GM12873 (cell line): ENCODE data around the gene RARG.

ENCODE experiments used
- CTCF ChIP-seq: IDR thresholded peaks from 2 replicates; pipeline ENCODE4 v1.5.1; 2012; ENCODE audit warnings: low read depth, mild to moderate bottlenecking, moderate library complexity, low read length, control low read depth; ENCODE audit not compliant: insufficient read depth; ENCODE audit errors: missing control alignments

RARG gene

DNA sequence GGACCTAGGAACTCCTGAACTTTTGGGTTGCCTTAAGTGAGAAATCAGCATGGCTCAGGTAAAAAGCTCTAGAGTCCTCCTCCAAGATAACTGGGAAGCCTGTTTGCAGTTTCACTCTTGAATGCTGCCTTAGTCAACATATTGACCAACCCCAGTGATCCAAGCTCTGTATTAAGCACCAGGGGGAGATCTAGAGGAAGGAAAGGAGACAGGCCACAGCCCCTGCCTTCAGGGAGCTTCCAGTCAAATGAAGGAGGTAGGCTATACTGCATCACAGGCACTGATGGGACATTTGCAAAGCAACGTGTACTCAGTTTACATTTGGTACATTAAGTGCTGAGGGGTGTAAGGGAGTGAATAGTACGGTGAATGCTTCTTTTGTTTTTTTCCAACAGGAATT is 50.1 kb downstream of the RARG start:
- TF ChIP-seq CTCF, result no peak

- no peak for TF ChIP-seq CTCF
These were observed 50.9 kb downstream of the RARG start for GRCh38 chr12:53180931-53181645.

GRCh38 chr12:53180220-53180930 is 51.6 kb downstream of the RARG start, which contains the start of the genes CSAD and ZNF740:
Gene CSAD, minus strand, starts transcription at chr12:53180925. Its CDS starts 7,455 bp downstream, at chr12:53173470.
Gene ZNF740, plus strand, starts transcription at chr12:53180722. Its CDS starts 1,262 bp downstream, at chr12:53181984.
- TF ChIP-seq CTCF, result no peak

- no peak for TF ChIP-seq CTCF
These were observed 52.3 kb downstream of the RARG start for GRCh38 chr12:53179687-53180219.

DNA sequence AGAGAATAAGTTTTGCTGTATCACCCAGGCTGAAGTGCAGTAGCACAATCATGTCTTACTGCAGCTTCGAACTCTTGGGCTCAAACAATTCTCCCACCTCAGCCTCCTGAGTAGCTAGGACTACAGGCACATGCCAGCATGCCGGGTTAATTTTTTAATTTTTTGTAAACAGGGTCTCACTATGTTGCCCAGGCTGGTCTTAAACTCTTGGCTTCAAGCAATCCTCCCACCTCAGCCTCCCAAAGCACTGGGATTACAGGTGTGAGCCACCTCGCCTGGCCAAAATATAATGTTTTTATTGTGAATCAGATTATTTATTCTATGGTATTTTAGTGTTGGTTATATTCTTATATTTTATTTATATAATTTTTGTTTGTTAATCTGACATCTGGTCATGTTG is 55.3 kb downstream of the RARG start:
- TF ChIP-seq CTCF, result no peak

DNA sequence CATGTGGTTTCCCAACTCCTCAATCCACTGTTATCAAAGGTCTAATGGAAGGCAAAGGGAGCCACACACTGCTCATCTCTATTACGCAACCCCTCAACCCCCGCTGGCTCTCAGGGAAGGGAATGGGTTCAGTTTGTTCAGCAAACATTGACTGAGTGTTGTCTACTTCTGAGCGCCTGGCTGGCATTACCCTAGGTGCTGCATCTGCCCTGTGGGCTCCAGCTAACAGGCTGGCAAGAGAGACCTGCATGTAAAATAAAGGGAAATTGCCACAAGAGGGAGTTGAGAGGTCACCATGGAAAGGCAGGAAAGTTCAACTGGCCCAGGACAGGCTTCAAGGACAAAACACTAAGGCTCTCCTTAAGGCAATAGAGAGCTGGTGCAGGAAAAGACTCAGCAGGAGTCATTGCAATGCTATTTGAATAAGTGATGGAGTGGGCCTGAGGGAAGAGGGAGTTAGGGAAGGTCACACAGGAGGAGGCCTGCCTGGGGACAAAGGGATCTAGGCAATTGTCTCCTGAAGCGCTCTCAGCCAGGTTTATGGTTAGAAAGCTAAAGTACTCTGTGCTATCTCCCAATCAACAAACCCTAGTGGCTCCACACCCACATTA is 57.0 kb downstream of the RARG start:
- TF ChIP-seq CTCF, result peak; percentile 44
